ENCODE data around the gene THSD7B. TPM values are rescaled to one million over a fixed set of nuclear protein-coding genes. Genes with fewer than 3 reads are reported as not detected.

THSD7B gene
- total RNA-seq, 2 experiments from 2014 or later = not detected

DNA sequence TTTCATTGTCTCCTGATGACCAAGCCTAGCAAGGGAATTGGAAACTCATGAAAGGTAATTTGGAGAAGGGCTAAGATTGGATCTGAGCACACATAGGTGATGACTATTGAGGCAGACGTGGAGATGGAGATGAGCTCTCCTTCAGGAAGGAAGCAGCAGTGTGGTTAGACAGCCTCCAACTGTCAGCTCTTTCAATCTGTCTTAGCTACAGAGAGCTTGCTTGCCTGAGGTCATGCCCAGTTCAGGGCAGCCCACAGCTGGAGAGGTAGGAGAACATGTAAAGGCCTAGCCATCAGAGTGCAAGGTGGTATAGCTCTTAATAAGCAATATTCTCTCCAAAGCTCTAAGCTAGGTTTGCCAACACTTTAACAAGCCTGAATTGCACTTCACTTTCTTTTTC is 79.2 kb downstream of the THSD7B start:
- CTCF ChIA-PET = no interaction called here
- Mint-ChIP-seq H3K27me3 (ENCODE audit: low read depth) (no peaks in the 10 kb centered on the region), H3K9me3 (no peaks in the 10 kb centered on the region), H3K4me1 (ENCODE audit: low read depth) (no peaks in the 10 kb centered on the region), H3K4me3 (no peak overlapping the region), H3K36me3 (ENCODE audit: low read depth) (no peaks in the 10 kb centered on the region), H3K27ac (no peak overlapping the region)
- DNase-seq = no peak
- intact Hi-C loops (cut with micrococcal nuclease) = no loop called here

- CTCF ChIA-PET = no interaction called here
- H3K4me3 Mint-ChIP-seq = no peak overlapping the region
- intact Hi-C loops (cut with micrococcal nuclease) = no loop called here
- no peaks in the 10 kb centered on the region for H3K36me3 Mint-ChIP-seq (ENCODE audit: low read depth)
- H3K27ac Mint-ChIP-seq = no peak overlapping the region
- no peaks in the 10 kb centered on the region for H3K9me3 Mint-ChIP-seq
- H3K27me3 Mint-ChIP-seq (ENCODE audit: low read depth) = peaks cover 4% of the 10 kb centered on the region
- no peaks in the 10 kb centered on the region for H3K4me1 Mint-ChIP-seq (ENCODE audit: low read depth)
- no peak for DNase-seq
Measured at GRCh38 chr2:136858656-136859055, 93.3 kb downstream of the THSD7B start.

DNA sequence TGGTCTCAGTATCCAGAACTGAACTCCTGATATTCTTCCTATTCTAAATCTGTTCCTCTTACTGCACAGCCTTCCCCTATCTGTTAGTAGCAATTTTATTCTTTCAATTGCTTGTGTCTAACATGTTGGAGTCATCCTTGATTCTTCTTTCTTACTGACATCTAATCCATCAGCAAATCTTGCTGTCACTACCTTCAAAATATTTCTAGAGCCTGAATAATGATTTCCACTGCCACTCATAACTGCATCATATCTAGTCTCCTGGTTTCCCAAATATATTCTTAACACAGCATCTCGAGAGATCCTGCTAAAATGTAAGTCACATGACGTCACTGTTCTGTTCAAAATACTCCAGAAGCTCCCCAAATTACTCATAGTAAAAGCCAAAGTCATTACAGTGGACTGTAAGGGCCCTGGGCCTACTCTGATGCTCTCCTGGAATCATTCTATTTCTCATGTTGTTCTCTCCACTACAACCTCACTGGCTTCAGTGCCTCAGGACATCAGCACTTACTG is 95.2 kb downstream of the THSD7B start:
- no peak overlapping the region for H3K27ac Mint-ChIP-seq
- DNase-seq = no peak
- no peak overlapping the region for H3K4me3 Mint-ChIP-seq
- intact Hi-C loops (cut with micrococcal nuclease) = no loop called here
- H3K4me1 Mint-ChIP-seq (ENCODE audit: low read depth) = no peaks in the 10 kb centered on the region
- no peaks in the 10 kb centered on the region for H3K9me3 Mint-ChIP-seq
- no peaks in the 10 kb centered on the region for H3K36me3 Mint-ChIP-seq (ENCODE audit: low read depth)
- CTCF ChIA-PET = no interaction called here
- H3K27me3 Mint-ChIP-seq (ENCODE audit: low read depth) = peaks cover 4% of the 10 kb centered on the region

DNA sequence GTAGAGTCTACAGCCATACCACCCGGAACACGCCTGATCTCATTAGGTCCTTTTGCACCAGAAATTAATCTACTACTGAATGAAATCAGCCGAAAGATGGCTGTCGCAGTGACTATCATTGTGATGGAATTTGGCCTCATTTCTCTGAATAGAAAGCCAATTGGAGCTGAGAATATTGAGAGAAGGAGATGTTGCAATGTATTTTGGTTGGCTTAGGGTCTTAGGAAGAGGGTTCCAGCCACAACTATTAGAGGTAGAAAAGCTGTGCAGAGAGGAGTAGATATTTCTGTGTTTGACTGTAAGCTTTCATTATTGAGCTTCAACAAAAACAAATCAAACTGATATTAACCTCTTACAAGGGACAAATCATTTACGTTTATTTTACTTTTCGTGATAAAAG is 98.1 kb downstream of the THSD7B start:
- CTCF ChIA-PET = no interaction called here
- no peaks in the 10 kb centered on the region for H3K4me1 Mint-ChIP-seq (ENCODE audit: low read depth)

DNA sequence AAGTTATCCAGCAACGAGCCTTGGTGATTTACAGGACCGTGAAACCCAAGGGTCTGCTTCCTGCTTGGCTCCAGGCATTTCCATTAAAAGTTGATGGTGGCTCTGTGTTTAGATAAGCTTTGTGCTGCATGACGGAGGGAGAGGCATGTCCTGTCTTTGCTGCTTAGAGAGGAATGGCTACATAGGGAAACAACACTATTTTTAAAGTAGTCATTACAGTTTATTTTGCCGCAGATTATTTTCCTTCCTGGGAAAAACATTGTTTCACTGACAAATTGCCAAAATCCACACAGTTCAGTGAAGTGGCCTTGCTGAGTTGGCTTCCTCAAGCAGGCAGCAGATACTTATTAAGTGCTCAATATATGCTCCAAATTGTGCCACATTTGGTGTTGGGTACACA is 98.5 kb downstream of the THSD7B start:
- Mint-ChIP-seq H3K27me3 (ENCODE audit: low read depth) (no peaks in the 10 kb centered on the region), H3K36me3 (ENCODE audit: low read depth) (no peaks in the 10 kb centered on the region), H3K4me3 (no peak overlapping the region), H3K4me1 (ENCODE audit: low read depth) (no peaks in the 10 kb centered on the region), H3K27ac (no peak overlapping the region), H3K9me3 (no peaks in the 10 kb centered on the region)
- DNase-seq = no peak
- intact Hi-C loops (cut with micrococcal nuclease) = no loop called here
- CTCF ChIA-PET = no interaction called here

More for the DNA sequence above, 98.1 kb downstream of the THSD7B start:
- no peak overlapping the region for H3K27ac Mint-ChIP-seq
- no peaks in the 10 kb centered on the region for H3K36me3 Mint-ChIP-seq (ENCODE audit: low read depth)
- intact Hi-C loops (cut with micrococcal nuclease) = no loop called here
- no peaks in the 10 kb centered on the region for H3K27me3 Mint-ChIP-seq (ENCODE audit: low read depth)
- H3K4me3 Mint-ChIP-seq = no peak overlapping the region
- H3K9me3 Mint-ChIP-seq = no peaks in the 10 kb centered on the region
- DNase-seq = no peak

DNA sequence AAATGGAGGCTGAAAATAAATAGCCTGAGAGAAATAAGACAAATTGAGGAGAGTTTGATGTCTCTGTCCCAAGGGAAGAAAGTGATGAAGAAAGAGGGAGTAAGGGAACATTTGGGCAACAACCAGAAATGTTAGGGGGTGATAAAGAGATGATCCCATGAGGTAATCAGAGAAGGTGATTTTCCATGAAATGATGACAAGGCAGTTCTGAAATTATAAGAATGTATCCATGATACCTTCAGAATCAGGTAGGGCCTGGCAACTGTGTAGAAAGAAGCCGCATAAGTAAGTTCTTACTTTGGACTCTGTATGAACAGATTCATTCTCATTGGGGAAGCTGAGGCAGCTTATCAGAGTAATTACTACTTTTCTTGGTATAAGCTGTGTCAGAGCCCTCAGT is 106.1 kb downstream of the THSD7B start:
- Mint-ChIP-seq H3K4me3 (no peak overlapping the region), H3K36me3 (ENCODE audit: low read depth) (no peaks in the 10 kb centered on the region), H3K27me3 (ENCODE audit: low read depth) (peaks cover 2% of the 10 kb centered on the region), H3K27ac (no peak overlapping the region), H3K9me3 (no peaks in the 10 kb centered on the region), H3K4me1 (ENCODE audit: low read depth) (no peaks in the 10 kb centered on the region)
- intact Hi-C loops (cut with micrococcal nuclease) = loop anchor here (5.0 kb wide), 1 partner anchor 966 kb away; no protein-coding TSS in a partner anchor
- CTCF ChIA-PET = interaction anchor here (0.7 kb wide), 1 partner anchor 922 kb away, joined by 3 read pairs; no protein-coding TSS in a partner anchor
- DNase-seq = no peak

GRCh38 chr2:136874258-136874657 is 108.9 kb downstream of the THSD7B start:
- Mint-ChIP-seq H3K4me1 (ENCODE audit: low read depth) (no peaks in the 10 kb centered on the region), H3K4me3 (no peak overlapping the region), H3K27me3 (ENCODE audit: low read depth) (peaks cover 2% of the 10 kb centered on the region), H3K27ac (no peak overlapping the region), H3K36me3 (ENCODE audit: low read depth) (no peaks in the 10 kb centered on the region), H3K9me3 (no peaks in the 10 kb centered on the region)
- DNase-seq = no peak
- CTCF ChIA-PET = interaction anchor here (1.2 kb wide), 1 partner anchor 450 kb away, joined by 4 read pairs; no protein-coding TSS in a partner anchor
- intact Hi-C loops (cut with micrococcal nuclease) = loop anchor here (5.0 kb wide), 1 partner anchor 963 kb away; no protein-coding TSS in a partner anchor

DNA sequence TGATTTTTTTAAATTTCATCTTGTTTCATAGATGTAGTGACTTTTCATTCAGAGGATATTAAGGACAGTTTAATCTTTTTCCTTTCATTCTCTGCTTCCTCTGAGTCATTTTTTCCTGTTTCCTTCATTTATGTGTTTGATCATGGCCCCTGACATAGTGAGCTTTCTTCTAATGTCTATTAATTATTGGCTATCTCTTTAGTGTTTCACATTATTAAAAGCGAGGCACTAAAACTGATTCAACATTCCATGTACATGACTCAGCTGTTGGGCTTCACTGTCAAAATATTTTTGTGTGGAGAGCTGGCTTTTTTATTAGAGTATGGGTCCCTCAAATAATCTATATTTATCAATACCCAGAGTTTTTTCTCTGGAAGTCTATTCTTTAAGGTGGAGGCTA is 125.8 kb downstream of the THSD7B start:
- Mint-ChIP-seq H3K4me3 (no peak overlapping the region), H3K4me1 (ENCODE audit: low read depth) (no peaks in the 10 kb centered on the region), H3K27ac (no peak overlapping the region), H3K9me3 (peaks cover 3% of the 10 kb centered on the region), H3K27me3 (ENCODE audit: low read depth) (no peaks in the 10 kb centered on the region), H3K36me3 (ENCODE audit: low read depth) (no peaks in the 10 kb centered on the region)
- DNase-seq = no peak
- CTCF ChIA-PET = no interaction called here
- intact Hi-C loops (cut with micrococcal nuclease) = no loop called here

GRCh38 chr2:136894007-136894634 is 128.8 kb downstream of the THSD7B start:
- intact Hi-C loops (cut with micrococcal nuclease) = no loop called here
- Mint-ChIP-seq H3K4me3 (no peak overlapping the region), H3K9me3 (no peaks in the 10 kb centered on the region), H3K4me1 (ENCODE audit: low read depth) (no peaks in the 10 kb centered on the region), H3K36me3 (ENCODE audit: low read depth) (no peaks in the 10 kb centered on the region), H3K27me3 (ENCODE audit: low read depth) (no peaks in the 10 kb centered on the region), H3K27ac (no peak overlapping the region)
- CTCF ChIA-PET = no interaction called here
- DNase-seq = no peak

DNA sequence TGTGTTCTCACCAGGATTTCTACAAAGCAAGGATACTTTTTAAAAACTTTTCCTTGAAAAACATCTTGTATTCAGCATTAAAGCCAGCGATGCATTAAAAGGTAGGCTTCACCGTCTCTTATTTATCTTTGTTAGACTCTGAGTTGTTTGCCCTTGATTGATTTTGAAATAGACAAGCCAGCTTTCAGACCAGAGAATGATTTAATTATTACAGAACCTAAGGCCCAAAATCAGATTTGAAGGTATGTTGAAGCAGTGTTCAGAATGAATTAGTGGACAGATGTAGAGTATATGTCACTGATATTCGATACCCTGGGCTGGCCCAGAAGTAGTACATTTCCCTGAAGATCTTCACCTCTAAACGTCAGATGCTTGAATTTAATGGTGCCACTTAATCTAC is 136.4 kb downstream of the THSD7B start:
- Mint-ChIP-seq H3K4me3 (no peak overlapping the region), H3K27me3 (ENCODE audit: low read depth) (no peaks in the 10 kb centered on the region), H3K9me3 (no peaks in the 10 kb centered on the region), H3K27ac (no peak overlapping the region), H3K4me1 (ENCODE audit: low read depth) (no peaks in the 10 kb centered on the region), H3K36me3 (ENCODE audit: low read depth) (no peaks in the 10 kb centered on the region)
- CTCF ChIA-PET = no interaction called here
- DNase-seq = no peak
- intact Hi-C loops (cut with micrococcal nuclease) = no loop called here

DNA sequence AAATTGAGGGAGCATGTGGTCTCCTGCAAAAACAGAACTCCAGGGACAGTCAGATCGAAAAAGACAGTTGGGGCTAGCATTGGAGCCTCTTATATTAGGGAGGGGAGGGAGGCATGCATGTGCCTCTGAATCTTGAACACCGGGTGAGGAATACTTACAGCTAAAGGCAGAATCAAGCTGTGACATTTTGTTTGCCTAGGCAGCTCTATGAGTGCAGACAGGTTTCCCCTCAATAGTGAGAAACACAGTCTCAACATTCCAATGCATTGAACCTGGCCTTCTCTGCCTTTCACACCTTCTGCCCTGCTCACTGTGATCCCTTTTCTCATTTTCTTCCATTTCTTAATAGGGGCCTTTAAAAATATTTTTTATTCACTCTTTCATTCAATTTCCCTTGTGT is 140.4 kb downstream of the THSD7B start:
- Mint-ChIP-seq H3K4me1 (ENCODE audit: low read depth) (no peaks in the 10 kb centered on the region), H3K27ac (no peak overlapping the region), H3K27me3 (ENCODE audit: low read depth) (no peaks in the 10 kb centered on the region), H3K9me3 (no peaks in the 10 kb centered on the region), H3K4me3 (no peak overlapping the region), H3K36me3 (ENCODE audit: low read depth) (no peaks in the 10 kb centered on the region)
- DNase-seq = no peak
- intact Hi-C loops (cut with micrococcal nuclease) = no loop called here
- CTCF ChIA-PET = interaction anchor here (0.5 kb wide), 1 partner anchor 132 kb away, joined by 3 read pairs; no protein-coding TSS in a partner anchor

GRCh38 chr2:136909777-136910176 is 144.4 kb downstream of the THSD7B start:
- DNase-seq = no peak
- Mint-ChIP-seq H3K36me3 (ENCODE audit: low read depth) (no peaks in the 10 kb centered on the region), H3K27ac (no peak overlapping the region), H3K4me3 (no peak overlapping the region), H3K9me3 (peaks cover 3% of the 10 kb centered on the region), H3K4me1 (ENCODE audit: low read depth) (no peaks in the 10 kb centered on the region), H3K27me3 (ENCODE audit: low read depth) (no peaks in the 10 kb centered on the region)
- intact Hi-C loops (cut with micrococcal nuclease) = no loop called here
- CTCF ChIA-PET = no interaction called here

DNA sequence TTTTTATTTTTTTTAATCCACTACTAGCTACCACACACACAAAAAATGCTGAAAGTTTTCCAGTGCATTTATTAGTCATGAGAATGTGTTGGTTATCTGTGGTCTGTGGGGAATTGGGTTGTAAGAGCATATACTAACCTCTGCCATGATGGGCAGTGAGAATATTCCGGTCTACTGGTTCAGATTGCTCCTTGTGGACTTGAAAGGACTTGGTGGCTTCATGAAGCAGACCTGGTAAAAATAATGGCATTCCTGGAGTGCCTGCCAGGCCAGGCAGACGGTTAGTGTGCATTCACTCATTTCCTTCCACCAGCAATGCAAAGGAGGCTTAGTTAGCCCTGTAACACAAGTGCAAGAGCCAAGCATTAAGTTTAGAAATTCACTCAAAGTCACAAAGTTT is 150.8 kb downstream of the THSD7B start:
- no peak for DNase-seq
- Mint-ChIP-seq H3K4me3 (no peak overlapping the region), H3K36me3 (ENCODE audit: low read depth) (no peaks in the 10 kb centered on the region), H3K27me3 (ENCODE audit: low read depth) (no peaks in the 10 kb centered on the region), H3K9me3 (peaks cover 3% of the 10 kb centered on the region), H3K27ac (no peak overlapping the region), H3K4me1 (ENCODE audit: low read depth) (no peaks in the 10 kb centered on the region)
- CTCF ChIA-PET = no interaction called here
- intact Hi-C loops (cut with micrococcal nuclease) = no loop called here

All from activated naive CD4-positive, alpha-beta T cell treated with anti-CD3 and anti-CD28 coated beads for 36 hours (primary cell).